Endothelial cell of umbilical vein (primary cell): Measurements from ENCODE around the gene SDK2. TPM values are rescaled to one million over a fixed set of nuclear protein-coding genes. Genes with fewer than 3 reads are reported as not detected.

Experiments used
- BruUV-seq: library from RNA; stranded (reverse); fragments of 400-500 nt; replicated peaks from 2 replicates; lab custom pipeline; 2021; lab: Mats Ljungman, UMichigan
- CTCF ChIA-PET: fragments of 300-600, 350-600 bp; sonication (Branson Sonifier 250); formaldehyde crosslinking; loops from one replicate; lab custom pipeline; 2021; ENCODE audit warnings: antibody characterized with exemption, inconsistent platforms; lab: Charles Lee
- POLR2A ChIA-PET: fragments of 300-600, 350-600 bp; sonication (Branson Sonifier 250); formaldehyde crosslinking; loops from one replicate; lab custom pipeline; 2021; ENCODE audit warnings: antibody characterized with exemption, inconsistent platforms; lab: Charles Lee
- DNase-seq: peaks from one replicate; pipeline ENCODE4 v3.0.0-alpha.2; 2011; ENCODE audit warnings: low read depth, low spot score
- FAIRE-seq: peaks from 2 replicates; lab custom pipeline; 2011; peaks lifted over from hg19 to GRCh38; lab: Jason Lieb, UNC
- H2AFZ ChIP-seq: 2 replicates; pipeline ENCODE4 v1.6.0; 2012; ENCODE audit warnings: low read depth, low read length, control low read depth, inconsistent platforms
- H3K27ac ChIP-seq: 2 replicates; pipeline ENCODE4 v1.5.1; 2011; ENCODE audit warnings: low read depth, mild to moderate bottlenecking, control low read depth, low read length, moderate library complexity; ENCODE audit not compliant: insufficient read depth
- H3K27me3 ChIP-seq, 2 experiments: 2 replicates each; pipeline versions ENCODE4 v1.6.0 to v1.6.1; 2011; ENCODE audit warnings: low read length in 2 of 2, mixed read lengths in 1 of 2; ENCODE audit not compliant: control insufficient read depth in 2 of 2, insufficient read depth in 2 of 2
- H3K36me3 ChIP-seq, 2 experiments: 2 replicates in 1 of 2; 3 replicates in 1 of 2; pipeline ENCODE4 v1.5.1; 2011; ENCODE audit warnings: low read length in 2 of 2, mild to moderate bottlenecking in 1 of 2, moderate library complexity in 1 of 2; ENCODE audit not compliant: control insufficient read depth in 2 of 2, insufficient read depth in 2 of 2; ENCODE audit errors: extremely low read depth in 1 of 2
- H3K4me1 ChIP-seq: 3 replicates; pipeline ENCODE4 v1.5.1; 2011; ENCODE audit warnings: mild to moderate bottlenecking, low read length; ENCODE audit not compliant: control insufficient read depth, insufficient read depth; ENCODE audit errors: extremely low read depth
- H3K4me2 ChIP-seq: 2 replicates; pipeline ENCODE4 v1.6.1; 2011; ENCODE audit warnings: low read length, control low read depth, mixed read lengths; ENCODE audit not compliant: insufficient read depth
- H3K4me3 ChIP-seq, 3 experiments: fragments of 200-600 bp in 1 of 3; sonication (generic), shearing (Covaris generic) in 1 of 3; replicated peaks in 1 of 3; 2 replicates each; pipeline ENCODE4 v1.5.1; 2011 to 2016; ENCODE audit warnings: control low read depth in 3 of 3, low read length in 3 of 3, mild to moderate bottlenecking in 2 of 3, inconsistent platforms in 1 of 3, low read depth in 1 of 3, moderate library complexity in 1 of 3; ENCODE audit not compliant: insufficient read depth in 1 of 3
- H3K79me2 ChIP-seq: 2 replicates; pipeline ENCODE4 v1.6.0; 2012; ENCODE audit warnings: low read length, inconsistent platforms; ENCODE audit not compliant: control insufficient read depth, insufficient read depth
- H3K9ac ChIP-seq: replicated peaks from 2 replicates; pipeline ENCODE3; 2011; ENCODE audit warnings: low read length, control low read depth; ENCODE audit not compliant: insufficient read depth; ENCODE audit errors: extremely low read depth
- H3K9me1 ChIP-seq: replicated peaks from 3 replicates; pipeline ENCODE4 v1.6.0; 2011; ENCODE audit warnings: mild to moderate bottlenecking, low read length; ENCODE audit not compliant: control insufficient read depth, insufficient read depth; ENCODE audit errors: extremely low read depth
- H3K9me3 ChIP-seq: replicated peaks from 2 replicates; pipeline ENCODE4 v1.5.1; 2012; ENCODE audit warnings: low read length, inconsistent platforms; ENCODE audit not compliant: control insufficient read depth, insufficient read depth
- H4K20me1 ChIP-seq: replicated peaks from 2 replicates; pipeline ENCODE3; 2011; ENCODE audit warnings: mild to moderate bottlenecking, low read length; ENCODE audit not compliant: control insufficient read depth, insufficient read depth; ENCODE audit errors: extremely low read depth
- EZH2 ChIP-seq: IDR thresholded peaks from 2 replicates; pipeline ENCODE4 v1.6.1; 2012; ENCODE audit warnings: borderline replicate concordance, low read depth, mild to moderate bottlenecking, moderate library complexity, low read length, inconsistent platforms; ENCODE audit not compliant: severe bottlenecking
- FOS ChIP-seq: IDR thresholded peaks from 2 replicates; pipeline ENCODE4 v1.6.1; 2011; ENCODE audit warnings: mild to moderate bottlenecking, low read length, moderate library complexity, borderline replicate concordance; ENCODE audit not compliant: insufficient read depth
- GATA2 ChIP-seq: IDR thresholded peaks from 2 replicates; pipeline ENCODE4 v1.7.0; 2011; ENCODE audit warnings: low read depth, mild to moderate bottlenecking, moderate library complexity, mixed read lengths, low read length; ENCODE audit not compliant: insufficient read length, insufficient read depth
- JUN ChIP-seq: IDR thresholded peaks from 2 replicates; pipeline ENCODE4 v1.6.1; 2011; ENCODE audit warnings: borderline replicate concordance, low read depth; ENCODE audit not compliant: insufficient read length, insufficient read depth
- MYC ChIP-seq: IDR thresholded peaks from one replicate; pipeline ENCODE4 v1.6.1; 2011; ENCODE audit warnings: mild to moderate bottlenecking, low read depth, low read length
- POLR2A ChIP-seq: IDR thresholded peaks from 2 replicates; pipeline ENCODE4 v1.6.1; 2012; ENCODE audit warnings: low read depth, mild to moderate bottlenecking, control low read depth, low read length
- POLR2AphosphoS5 ChIP-seq: IDR thresholded peaks from 2 replicates; pipeline ENCODE4 v1.6.1; 2012; ENCODE audit warnings: low read depth, mild to moderate bottlenecking, control low read depth, low read length, moderate library complexity; ENCODE audit not compliant: insufficient read depth
- dilution Hi-C: fragments of 300-500 bp; cut with MboI; formaldehyde crosslinking; loops from one replicate; pipeline ENCODE4 v1.15.0; 2019; ENCODE audit warnings: low sequenced_read_pairs; ENCODE audit not compliant: extremely low pct_ligation_motif_present
- intact Hi-C: fragments of 100-400 bp; cut with micrococcal nuclease; formaldehyde crosslinking; loops from one replicate; pipeline ENCODE4 v1.10.0; 2022
- polyA plus RNA-seq, 4 experiments: library from polyadenylated mRNA; depleted of rRNA in 3 of 4; stranded (reverse) in 3 of 4; unstranded in 1 of 4; fragments of >200 nt; gene quantifications; 2 replicates each; pipeline versions ENCODE4 v1.2.1 to v1.2.3, GENCODE V29; 2011 to 2012; ENCODE audit warnings: missing spikeins in 1 of 4
- total RNA-seq: library from RNA; stranded (reverse); gene quantifications from 2 replicates; pipeline ENCODE4 v1.2.3, GENCODE V29; 2021
- TF ChIP-seq, protein P1 (sequence below): IDR thresholded peaks from 2 replicates; pipeline ENCODE4 v1.6.1; 2011; ENCODE audit not compliant: insufficient read depth, insufficient read length
- TF ChIP-seq, protein P2 (sequence below), 2 donors: IDR thresholded peaks; 1 replicate in 1 of 2; 2 replicates in 1 of 2; pipeline ENCODE4 v1.5.1; 2011; ENCODE audit warnings: low read length in 2 of 2, mild to moderate bottlenecking in 2 of 2, moderate library complexity in 2 of 2, control low read depth in 1 of 2, inconsistent platforms in 1 of 2, low read depth in 1 of 2; ENCODE audit not compliant: insufficient read depth in 1 of 2; ENCODE audit errors: extremely low read depth in 1 of 2

The SDK2 gene
- total and polyA plus RNA-seq, 2 donors (not counting 3 experiments of a cell fraction or from before 2014, with no cell fraction given) = not detected

DNA sequence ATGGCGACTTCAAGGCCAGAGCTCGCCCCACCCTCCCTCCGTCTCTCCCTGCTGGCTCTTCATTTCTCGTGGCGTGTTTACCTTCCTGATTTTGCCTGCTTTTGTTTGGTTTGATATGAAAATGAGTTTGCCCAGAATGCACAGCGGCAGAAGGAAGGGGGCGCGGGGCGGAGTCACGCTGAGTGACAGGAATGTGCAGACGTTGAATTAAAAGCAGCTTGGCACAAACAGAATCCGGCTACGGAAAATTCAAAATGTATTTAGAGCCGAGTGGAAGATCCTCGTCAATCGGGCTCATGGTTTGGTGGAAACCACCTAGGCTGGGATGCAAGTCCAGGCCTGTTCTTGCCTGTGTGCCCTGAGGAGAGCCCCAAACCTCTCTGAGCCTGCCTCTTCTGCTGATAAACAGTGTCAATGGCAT lies 102.7 kb downstream of the SDK2 start:
- no peak for DNase-seq
- POLR2A ChIA-PET = no interaction called here
- FAIRE-seq = no peak
- intact Hi-C loops = no loop called here
- H3K36me3 ChIP-seq = no peaks in the 10 kb centered on the region
- CTCF ChIA-PET = no interaction called here
- no peaks in the 10 kb centered on the region for H3K4me1 ChIP-seq
- no peaks in the 10 kb centered on the region for H3K27me3 ChIP-seq
- no peak overlapping the region for H3K9ac ChIP-seq
- H3K9me1 ChIP-seq = no peaks in the 10 kb centered on the region
- dilution Hi-C loops = no loop called here
- H3K4me2 ChIP-seq = no peak overlapping the region
- no TSS peak for BruUV-seq
- no peak for TF ChIP-seq EZH2
- no peak for TF ChIP-seq JUN
- TF ChIP-seq FOS = no peak
- TF ChIP-seq, protein P1, sequence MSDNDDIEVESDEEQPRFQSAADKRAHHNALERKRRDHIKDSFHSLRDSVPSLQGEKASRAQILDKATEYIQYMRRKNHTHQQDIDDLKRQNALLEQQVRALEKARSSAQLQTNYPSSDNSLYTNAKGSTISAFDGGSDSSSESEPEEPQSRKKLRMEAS = no peak
- no peak overlapping the region for H3K4me3 ChIP-seq
- no peak overlapping the region for H2AFZ ChIP-seq
- H3K79me2 ChIP-seq = no peaks in the 10 kb centered on the region
- H4K20me1 ChIP-seq = no peaks in the 10 kb centered on the region
- H3K27ac ChIP-seq = no peak overlapping the region
- H3K9me3 ChIP-seq = no peaks in the 10 kb centered on the region

DNA sequence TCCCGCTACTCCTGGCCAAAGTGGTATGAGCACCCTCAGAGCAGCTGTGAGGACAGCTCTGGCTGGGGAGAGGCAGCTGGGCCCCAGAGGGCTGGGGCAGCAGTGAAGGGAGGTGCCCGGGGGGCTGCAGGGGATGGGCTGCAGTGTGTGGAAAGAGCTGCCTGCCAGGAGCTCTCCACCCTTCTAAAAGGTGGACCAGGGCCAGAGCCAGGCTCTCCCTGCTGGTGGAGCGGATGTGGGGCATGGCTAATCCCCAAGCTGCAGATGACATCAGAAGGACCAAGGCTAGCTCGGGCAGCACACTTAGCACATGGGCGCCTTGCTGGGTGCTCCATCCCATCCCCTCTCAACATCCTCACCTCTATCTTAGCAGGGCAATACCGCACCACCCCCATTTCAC lies 103.1 kb downstream of the SDK2 start:
- intact Hi-C loops (no loop called here), dilution Hi-C loops (no loop called here)
- Histone ChIP-seq H3K4me1 (no peaks in the 10 kb centered on the region), H3K4me3 (no peak overlapping the region), H3K27me3 (no peaks in the 10 kb centered on the region), H3K9ac (no peak overlapping the region), H4K20me1 (no peaks in the 10 kb centered on the region), H3K4me2 (no peak overlapping the region), H3K36me3 (no peaks in the 10 kb centered on the region), H3K79me2 (no peaks in the 10 kb centered on the region), H3K27ac (no peak overlapping the region), H3K9me1 (no peaks in the 10 kb centered on the region), H3K9me3 (no peaks in the 10 kb centered on the region), H2AFZ (no peak overlapping the region)
- ChIA-PET CTCF (no interaction called here), POLR2A (no interaction called here)
- DNase-seq (no peak), FAIRE-seq (no peak)
- TF ChIP-seq POLR2AphosphoS5 = no peak
- TF ChIP-seq POLR2A = no peak
- no peak for TF ChIP-seq GATA2
- no peak for TF ChIP-seq EZH2
- TF ChIP-seq JUN = no peak
- TF ChIP-seq, protein P1 = no peak
- TF ChIP-seq MYC = no peak
- TF ChIP-seq FOS = no peak
- TF ChIP-seq, protein P2, sequence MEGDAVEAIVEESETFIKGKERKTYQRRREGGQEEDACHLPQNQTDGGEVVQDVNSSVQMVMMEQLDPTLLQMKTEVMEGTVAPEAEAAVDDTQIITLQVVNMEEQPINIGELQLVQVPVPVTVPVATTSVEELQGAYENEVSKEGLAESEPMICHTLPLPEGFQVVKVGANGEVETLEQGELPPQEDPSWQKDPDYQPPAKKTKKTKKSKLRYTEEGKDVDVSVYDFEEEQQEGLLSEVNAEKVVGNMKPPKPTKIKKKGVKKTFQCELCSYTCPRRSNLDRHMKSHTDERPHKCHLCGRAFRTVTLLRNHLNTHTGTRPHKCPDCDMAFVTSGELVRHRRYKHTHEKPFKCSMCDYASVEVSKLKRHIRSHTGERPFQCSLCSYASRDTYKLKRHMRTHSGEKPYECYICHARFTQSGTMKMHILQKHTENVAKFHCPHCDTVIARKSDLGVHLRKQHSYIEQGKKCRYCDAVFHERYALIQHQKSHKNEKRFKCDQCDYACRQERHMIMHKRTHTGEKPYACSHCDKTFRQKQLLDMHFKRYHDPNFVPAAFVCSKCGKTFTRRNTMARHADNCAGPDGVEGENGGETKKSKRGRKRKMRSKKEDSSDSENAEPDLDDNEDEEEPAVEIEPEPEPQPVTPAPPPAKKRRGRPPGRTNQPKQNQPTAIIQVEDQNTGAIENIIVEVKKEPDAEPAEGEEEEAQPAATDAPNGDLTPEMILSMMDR (IDR thresholded peaks at IDR 0.05; ENCODE audit: extremely low read depth in 1 of 2, insufficient read depth in 1 of 2, low read depth in 1 of 2, low read length in 2 of 2) = no peak
- BruUV-seq = no TSS peak
